ENCODE data around the gene GAB4. TPM values are rescaled to one million over a fixed set of nuclear protein-coding genes. Genes with fewer than 3 reads are reported as not detected.

The GAB4 gene
- total and polyA plus RNA-seq, 10 of the 15 experiments (the other 5 are each of a cell fraction or from before 2014, with no cell fraction given), result not detected

DNA sequence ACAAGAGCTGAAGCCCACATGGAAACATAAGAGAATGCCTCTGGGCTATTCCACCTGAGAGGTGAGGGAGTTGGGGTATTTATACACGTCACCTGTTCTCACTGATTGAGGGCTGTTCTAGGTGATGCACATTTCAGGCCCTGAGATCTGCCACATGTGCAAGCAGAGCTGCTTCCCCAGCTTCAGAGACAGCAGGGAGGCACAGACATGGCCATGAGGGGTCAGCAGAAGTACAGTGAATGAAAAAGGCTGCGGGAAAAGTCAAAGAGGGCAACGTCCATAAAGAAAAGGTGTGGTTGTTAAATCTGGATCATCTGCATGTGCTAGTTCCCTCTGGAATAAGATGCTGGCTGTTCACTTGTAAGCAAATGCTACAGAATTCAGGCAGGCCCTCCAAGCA is 75.4 kb downstream of the GAB4 start:
- no TSS peak for BruUV-seq (replicated peaks)
- Histone ChIP-seq H3K27me3 (replicated peaks in 1 of 2; ENCODE audit: control insufficient read depth in 2 of 2, insufficient read depth in 2 of 2, low read length in 1 of 2) (no peaks in the 10 kb centered on the region; a peak in 1 of 4 replicates), H3K27ac (ENCODE audit: control insufficient read depth, insufficient read depth) (no peak overlapping the region), H3K79me2 (ENCODE audit: control insufficient read depth, insufficient read depth, low read length) (no peaks in the 10 kb centered on the region), H3K4me3 (no peak overlapping the region), H3K9ac (ENCODE audit: control insufficient read depth, insufficient read depth, low read length) (no peak overlapping the region), H4K20me1 (ENCODE audit: control insufficient read depth, insufficient read depth) (no peaks in the 10 kb centered on the region), H3K4me1 (ENCODE audit: control insufficient read depth, insufficient read depth, low read length) (no peaks in the 10 kb centered on the region), H3K36me3 (ENCODE audit: control insufficient read depth in 2 of 2, insufficient read depth in 2 of 2, low read length in 1 of 2) (no peaks in the 10 kb centered on the region), H2AFZ (ENCODE audit: control insufficient read depth, low read depth, low read length) (no peak overlapping the region), H3K9me3 (replicated peaks; ENCODE audit: control insufficient read depth, insufficient read depth, low read length) (no peaks in the 10 kb centered on the region), H3K4me2 (ENCODE audit: control insufficient read depth, insufficient read depth) (no peak overlapping the region)
- DNase-seq (ENCODE audit: low read depth, low spot score), result no peak
- intact Hi-C loops (cut with micrococcal nuclease; ENCODE audit: unreplicated experiment) (no loop called here), in situ Hi-C loops (cut with MboI) (no loop called here)
- ChIA-PET CTCF (interaction anchor here (0.7 to 1.5 kb wide), 5 partner anchors 16 to 569 kb away, joined by 3 to 6 read pairs (median 6); no protein-coding TSS in a partner anchor), RAD21 (ENCODE audit: unreplicated experiment) (interaction anchor here (0.6 to 1.3 kb wide), 3 partner anchors 125 to 571 kb away, joined by 3 to 5 read pairs (median 3); no protein-coding TSS in a partner anchor), SMC1A (ENCODE audit: uncharacterized antibody, unreplicated experiment) (interaction anchor here (0.8 to 1.7 kb wide), 4 partner anchors 11 to 126 kb away, joined by 3 to 6 read pairs (median 4); no protein-coding TSS in a partner anchor), POLR2A (no interaction called here)
- no peak for FAIRE-seq
- ATAC-seq, result peak; percentile 48; the same call in 2 of the 3 replicates
- no peak for TF ChIP-seq SMAD5 (IDR thresholded peaks at IDR 0.05; ENCODE audit: low read depth)
- TF ChIP-seq CEBPB (IDR thresholded peaks at IDR 0.05; ENCODE audit: borderline replicate concordance in 1 of 2, low read depth in 2 of 2, low read length in 2 of 2), result no peak
- TF ChIP-seq ESRRA (IDR thresholded peaks at IDR 0.05; ENCODE audit: low read length), result no peak
- no peak for TF ChIP-seq E2F8 (IDR thresholded peaks at IDR 0.05; ENCODE audit: low read depth, partially characterized antibody)
- TF ChIP-seq TAF1 (IDR thresholded peaks at IDR 0.05; ENCODE audit: borderline replicate concordance, low read depth, low read length), result no peak
- TF ChIP-seq SMC3 (IDR thresholded peaks at IDR 0.05; ENCODE audit: borderline replicate concordance, low read length), result peak; percentile 34; the same call in 1 of the 2 replicates
- no peak for TF ChIP-seq KDM1A (IDR thresholded peaks at IDR 0.05; ENCODE audit: borderline replicate concordance)
- TF ChIP-seq ZNF217 (IDR thresholded peaks at IDR 0.05), result no peak
- no peak for TF ChIP-seq SIN3A (IDR thresholded peaks at IDR 0.05; ENCODE audit: low read depth, low read length)
- TF ChIP-seq EED (IDR thresholded peaks at IDR 0.05; ENCODE audit: low read depth), result no peak
- TF ChIP-seq, protein P1, sequence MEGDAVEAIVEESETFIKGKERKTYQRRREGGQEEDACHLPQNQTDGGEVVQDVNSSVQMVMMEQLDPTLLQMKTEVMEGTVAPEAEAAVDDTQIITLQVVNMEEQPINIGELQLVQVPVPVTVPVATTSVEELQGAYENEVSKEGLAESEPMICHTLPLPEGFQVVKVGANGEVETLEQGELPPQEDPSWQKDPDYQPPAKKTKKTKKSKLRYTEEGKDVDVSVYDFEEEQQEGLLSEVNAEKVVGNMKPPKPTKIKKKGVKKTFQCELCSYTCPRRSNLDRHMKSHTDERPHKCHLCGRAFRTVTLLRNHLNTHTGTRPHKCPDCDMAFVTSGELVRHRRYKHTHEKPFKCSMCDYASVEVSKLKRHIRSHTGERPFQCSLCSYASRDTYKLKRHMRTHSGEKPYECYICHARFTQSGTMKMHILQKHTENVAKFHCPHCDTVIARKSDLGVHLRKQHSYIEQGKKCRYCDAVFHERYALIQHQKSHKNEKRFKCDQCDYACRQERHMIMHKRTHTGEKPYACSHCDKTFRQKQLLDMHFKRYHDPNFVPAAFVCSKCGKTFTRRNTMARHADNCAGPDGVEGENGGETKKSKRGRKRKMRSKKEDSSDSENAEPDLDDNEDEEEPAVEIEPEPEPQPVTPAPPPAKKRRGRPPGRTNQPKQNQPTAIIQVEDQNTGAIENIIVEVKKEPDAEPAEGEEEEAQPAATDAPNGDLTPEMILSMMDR (IDR thresholded peaks at IDR 0.05 in 2 of 3, conservative IDR thresholded peaks at IDR 0.05 in 1 of 3; ENCODE audit: control insufficient read depth in 2 of 3, extremely low read depth in 1 of 3, insufficient read depth in 1 of 3, low read depth in 3 of 3, low read length in 3 of 3), result peak in 2 of 3 experiments; percentile 6 to 38; a peak in 2 of 6 replicates
- WGBS (ENCODE audit: insufficient coverage, insufficient replicate concordance, low lambda C conversion rate, missing lambda C conversion rate), result 0% methylated on average over 3 of the region's 3 CpGs
